ENCODE data around the gene LRMDA. TPM values are rescaled to one million over a fixed set of nuclear protein-coding genes. Genes with fewer than 3 reads are reported as not detected.

The LRMDA gene
- total RNA-seq, 2 donors from 2014 or later: 12.2 to 25.4 TPM

GRCh38 chr10:75776738-75777504 lies 345.5 kb downstream of the LRMDA start:
- no peak for TF ChIP-seq CTCF (IDR thresholded peaks at IDR 0.05)
- TF ChIP-seq POLR2A (IDR thresholded peaks at IDR 0.05): peak in 1 of 3 donors; percentile 38
- Histone ChIP-seq H3K9me3 (no peaks in the 10 kb centered on the region), H3K27me3 (no peaks in the 10 kb centered on the region), H3K4me1 (peaks cover 59% of the 10 kb centered on the region), H3K27ac (peak overlapping the region; percentile 46 to 76 (median 68)), H3K36me3 (replicated peaks in 1 of 2; ENCODE audit: insufficient read depth in 1 of 2, low read depth in 2 of 2) (no peaks in the 10 kb centered on the region), H3K4me3 (no peak overlapping the region)
- DNase-seq (peak; percentile 65 to 88 (median 79)), ATAC-seq (peak; percentile 70)
- intact Hi-C loops (cut with DNase I): loop anchor here (10.0 kb wide), 1 partner anchor 362 kb away; no protein-coding TSS in a partner anchor
- 17 to 21% methylated on average over 9 of the region's 9 CpGs for WGBS, 2 donors

GRCh38 chr10:75778665-75779064 lies 347.2 kb downstream of the LRMDA start:
- Histone ChIP-seq H3K27ac (no peak overlapping the region), H3K9me3 (no peaks in the 10 kb centered on the region), H3K4me3 (no peak overlapping the region), H3K27me3 (no peaks in the 10 kb centered on the region), H3K4me1 (peaks cover 49% of the 10 kb centered on the region), H3K36me3 (replicated peaks in 1 of 2; ENCODE audit: insufficient read depth in 1 of 2, low read depth in 2 of 2) (no peaks in the 10 kb centered on the region)
- DNase-seq (no peak), ATAC-seq (no peak)
- TF ChIP-seq POLR2A (IDR thresholded peaks at IDR 0.05): no peak
- no peak for TF ChIP-seq CTCF (IDR thresholded peaks at IDR 0.05)
- intact Hi-C loops (cut with DNase I): loop anchor here (10.0 kb wide), 1 partner anchor 364 kb away; no protein-coding TSS in a partner anchor

- no peaks in the 10 kb centered on the region for H3K27me3 ChIP-seq
- WGBS, 2 donors: 100% methylated on average over 1 of the region's 1 CpG
- no peak overlapping the region for H3K4me3 ChIP-seq
- intact Hi-C loops (cut with DNase I): loop anchor here (10.0 kb wide), 1 partner anchor 364 kb away; no protein-coding TSS in a partner anchor
- TF ChIP-seq POLR2A (IDR thresholded peaks at IDR 0.05): no peak
- no peak for TF ChIP-seq CTCF (IDR thresholded peaks at IDR 0.05)
- H3K36me3 ChIP-seq (replicated peaks in 1 of 2; ENCODE audit: insufficient read depth in 1 of 2, low read depth in 2 of 2): no peaks in the 10 kb centered on the region
- ATAC-seq (no peak), DNase-seq (no peak)
- H3K9me3 ChIP-seq: no peaks in the 10 kb centered on the region
- H3K27ac ChIP-seq: no peak overlapping the region
- H3K4me1 ChIP-seq: peaks cover 45% of the 10 kb centered on the region
Observed at GRCh38 chr10:75779276-75779675, 347.9 kb downstream of the LRMDA start.

- intact Hi-C loops (cut with DNase I): no loop called here
- Histone ChIP-seq H3K36me3 (replicated peaks in 1 of 2; ENCODE audit: insufficient read depth in 1 of 2, low read depth in 2 of 2) (no peaks in the 10 kb centered on the region), H3K4me1 (peaks cover 18% of the 10 kb centered on the region), H3K27me3 (no peaks in the 10 kb centered on the region), H3K4me3 (no peak overlapping the region), H3K9me3 (no peaks in the 10 kb centered on the region), H3K27ac (no peak overlapping the region)
- DNase-seq (peak in 1 of 4 donors; percentile 17), ATAC-seq (no peak)
- TF ChIP-seq CTCF (IDR thresholded peaks at IDR 0.05) (no peak), POLR2A (IDR thresholded peaks at IDR 0.05) (no peak)
- 63 to 79% methylated on average over 18 of the region's 18 CpGs for WGBS, 2 donors
Observed at GRCh38 chr10:75782463-75783248, 351.2 kb downstream of the LRMDA start.

Measured in body of pancreas (tissue), 4 donors.